GOT3 (cell line): Measurements from ENCODE around the gene KCNH8.
"Not testable (repeated sequence)": the region's sequence is repeated elsewhere in the genome, so short reads cannot be mapped to it uniquely, and the experiment has no call there.

Experiments used
- DNase-seq: peaks from one replicate; lab custom pipeline; 2025; ENCODE audit warnings: mixed read lengths; lab: John Stamatoyannopoulos, UW

The KCNH8 gene

GRCh38 chr3:19147905-19148767 is at the start of gene KCNH8:
Gene KCNH8 (plus strand): TSS chr3:19148510. CDS start chr3:19148720, 210 bp downstream.
- DNase-seq: no peak

- not testable (repeated sequence) for DNase-seq
Observed at GRCh38 chr3:19102654-19103290, 45.5 kb upstream of the KCNH8 start.

- no peak for DNase-seq
Observed at GRCh38 chr3:19103510-19103909, 44.8 kb upstream of the KCNH8 start.

GRCh38 chr3:19104459-19104858 is 43.9 kb upstream of the KCNH8 start:
- DNase-seq: no peak

- DNase-seq: no peak
Observed at GRCh38 chr3:19105826-19106225, 42.5 kb upstream of the KCNH8 start.

GRCh38 chr3:19106307-19106706 is 42.0 kb upstream of the KCNH8 start:
- DNase-seq: no peak

GRCh38 chr3:19107719-19108118 is 40.6 kb upstream of the KCNH8 start:
- DNase-seq: no peak

GRCh38 chr3:19110335-19110895 is 37.9 kb upstream of the KCNH8 start:
- no peak for DNase-seq

GRCh38 chr3:19114461-19114860 is 33.8 kb upstream of the KCNH8 start:
- no peak for DNase-seq

GRCh38 chr3:19116239-19116638 is 32.1 kb upstream of the KCNH8 start:
- no peak for DNase-seq

GRCh38 chr3:19124752-19125151 is 23.6 kb upstream of the KCNH8 start:
- no peak for DNase-seq

- DNase-seq: no peak
Observed at GRCh38 chr3:19139863-19140262, 8.4 kb upstream of the KCNH8 start.

- DNase-seq: no peak
Observed at GRCh38 chr3:19146685-19147650, 1.3 kb upstream of the KCNH8 start.

- DNase-seq: no peak
Observed at GRCh38 chr3:19148768-19149091, 420 bp downstream of the KCNH8 start.

GRCh38 chr3:19149368-19149767 is 1.1 kb downstream of the KCNH8 start:
- no peak for DNase-seq

- no peak for DNase-seq
Observed at GRCh38 chr3:19151171-19151570, 2.9 kb downstream of the KCNH8 start.

- DNase-seq: no peak
Observed at GRCh38 chr3:19154693-19155250, 6.5 kb downstream of the KCNH8 start.

- no peak for DNase-seq
Observed at GRCh38 chr3:19155375-19155774, 7.1 kb downstream of the KCNH8 start.

- DNase-seq: no peak
Observed at GRCh38 chr3:19159966-19160635, 11.8 kb downstream of the KCNH8 start.

- no peak for DNase-seq
Observed at GRCh38 chr3:19165654-19166053, 17.3 kb downstream of the KCNH8 start.

- no peak for DNase-seq
Observed at GRCh38 chr3:19171794-19172193, 23.5 kb downstream of the KCNH8 start.
